Measurements from ENCODE around the gene ZC3H10.

The ZC3H10 gene

GRCh38 chr12:56082382-56082781 is 35.7 kb upstream of the ZC3H10 start:
- H3K36me3 ChIP-seq (ENCODE audit: insufficient read depth, low read depth, low read length), result peaks cover 39% of the 10 kb centered on the region
- H3K9ac ChIP-seq (ENCODE audit: low read depth, low read length), result peak overlapping the region; percentile 85; the same call in 1 of the 2 replicates
- H3K9me3 ChIP-seq (ENCODE audit: insufficient read depth, low read depth, low read length), result no peaks in the 10 kb centered on the region
- H3K27me3 ChIP-seq (ENCODE audit: insufficient read depth, low read length), result peaks cover 6% of the 10 kb centered on the region; the same call in 1 of the 2 replicates
- peak overlapping the region; percentile 29 for H3K27ac ChIP-seq (ENCODE audit: low read length)
- peaks cover 21% of the 10 kb centered on the region for H3K4me1 ChIP-seq (ENCODE audit: insufficient read depth, low read length)
- no peak overlapping the region for H3K4me3 ChIP-seq (ENCODE audit: low read length)

DNA sequence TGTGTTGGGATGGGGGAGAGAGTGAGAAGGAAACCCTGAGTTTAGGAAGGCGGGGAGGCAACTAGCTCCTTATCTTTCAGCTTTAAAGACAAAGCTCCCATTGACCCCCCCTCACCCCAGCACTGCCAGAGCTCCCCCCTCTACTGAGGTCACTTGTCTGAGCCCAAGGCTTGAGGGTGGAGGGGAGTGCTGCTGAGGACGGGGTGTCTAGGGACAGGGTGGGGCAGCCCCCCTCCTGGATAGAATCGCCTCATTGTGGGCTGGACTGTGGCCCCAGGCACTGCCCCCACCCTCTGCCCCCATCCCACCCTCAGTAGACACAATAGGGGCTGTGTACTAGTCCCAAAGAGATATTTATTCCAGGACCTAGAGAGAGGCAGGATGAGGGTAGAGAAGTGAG is 35.1 kb upstream of the ZC3H10 start:
- H3K9ac ChIP-seq (ENCODE audit: low read depth, low read length), result no peak overlapping the region; the same call in 1 of the 2 replicates
- H3K27ac ChIP-seq (ENCODE audit: low read length), result no peak overlapping the region
- no peaks in the 10 kb centered on the region for H3K9me3 ChIP-seq (ENCODE audit: insufficient read depth, low read depth, low read length)
- H3K36me3 ChIP-seq (ENCODE audit: insufficient read depth, low read depth, low read length), result peaks cover 45% of the 10 kb centered on the region
- peaks cover 21% of the 10 kb centered on the region for H3K4me1 ChIP-seq (ENCODE audit: insufficient read depth, low read length)
- no peak overlapping the region for H3K4me3 ChIP-seq (ENCODE audit: low read length)
- H3K27me3 ChIP-seq (ENCODE audit: insufficient read depth, low read length), result peaks cover 6% of the 10 kb centered on the region; the same call in 1 of the 2 replicates

DNA sequence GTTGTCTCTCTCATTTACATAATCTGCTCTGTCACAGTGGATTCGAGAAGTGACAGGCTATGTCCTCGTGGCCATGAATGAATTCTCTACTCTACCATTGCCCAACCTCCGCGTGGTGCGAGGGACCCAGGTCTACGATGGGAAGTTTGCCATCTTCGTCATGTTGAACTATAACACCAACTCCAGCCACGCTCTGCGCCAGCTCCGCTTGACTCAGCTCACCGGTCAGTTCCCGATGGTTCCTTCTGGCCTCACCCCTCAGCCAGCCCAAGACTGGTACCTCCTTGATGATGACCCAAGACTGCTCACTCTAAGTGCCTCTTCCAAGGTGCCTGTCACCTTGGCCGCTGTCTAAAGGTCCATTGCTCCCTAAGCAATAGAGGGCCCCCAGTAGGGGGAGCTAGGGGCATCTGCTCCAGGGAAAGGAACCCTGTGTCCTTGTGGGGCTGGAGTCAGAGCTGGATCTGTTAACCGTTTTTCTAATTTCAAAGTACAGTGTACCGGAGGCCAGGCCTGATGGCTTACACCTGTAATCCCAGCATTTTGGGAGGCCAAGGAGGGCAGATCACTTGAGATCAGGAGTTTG is 33.0 kb upstream of the ZC3H10 start:
- Histone ChIP-seq H3K27ac (ENCODE audit: low read length) (no peak overlapping the region), H3K36me3 (ENCODE audit: insufficient read depth, low read depth, low read length) (peaks cover 64% of the 10 kb centered on the region), H3K4me1 (ENCODE audit: insufficient read depth, low read length) (peaks cover 17% of the 10 kb centered on the region), H3K9ac (ENCODE audit: low read depth, low read length) (no peak overlapping the region), H3K4me3 (ENCODE audit: low read length) (no peak overlapping the region), H3K27me3 (ENCODE audit: insufficient read depth, low read length) (peaks cover 6% of the 10 kb centered on the region; the same call in 1 of the 2 replicates), H3K9me3 (ENCODE audit: insufficient read depth, low read depth, low read length) (no peaks in the 10 kb centered on the region)

DNA sequence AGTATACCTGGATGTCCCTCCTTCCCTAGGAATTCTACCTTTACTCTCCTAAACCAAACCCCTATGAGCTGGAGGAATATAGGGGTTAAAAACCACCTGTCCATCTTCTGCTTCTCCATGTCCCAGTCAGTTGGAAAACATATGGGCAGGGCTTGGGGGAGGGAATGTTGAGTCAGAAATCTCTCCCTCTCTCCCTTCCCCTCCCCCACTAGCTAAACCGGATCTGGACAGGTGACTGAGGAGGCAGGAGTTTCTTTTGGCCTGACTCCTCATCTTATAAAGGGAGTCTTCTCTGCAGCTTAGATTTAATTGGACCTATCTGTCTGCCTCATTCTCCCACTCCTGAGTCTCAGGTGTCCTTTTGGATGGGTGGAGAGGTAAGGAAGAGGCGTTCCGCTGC is 32.0 kb upstream of the ZC3H10 start:
- H3K36me3 ChIP-seq (ENCODE audit: insufficient read depth, low read depth, low read length), result peaks cover 71% of the 10 kb centered on the region
- H3K9ac ChIP-seq (ENCODE audit: low read depth, low read length), result no peak overlapping the region
- peaks cover 16% of the 10 kb centered on the region for H3K4me1 ChIP-seq (ENCODE audit: insufficient read depth, low read length)
- H3K27me3 ChIP-seq (ENCODE audit: insufficient read depth, low read length), result no peaks in the 10 kb centered on the region
- no peaks in the 10 kb centered on the region for H3K9me3 ChIP-seq (ENCODE audit: insufficient read depth, low read depth, low read length)
- H3K27ac ChIP-seq (ENCODE audit: low read length), result no peak overlapping the region
- H3K4me3 ChIP-seq (ENCODE audit: low read length), result no peak overlapping the region

DNA sequence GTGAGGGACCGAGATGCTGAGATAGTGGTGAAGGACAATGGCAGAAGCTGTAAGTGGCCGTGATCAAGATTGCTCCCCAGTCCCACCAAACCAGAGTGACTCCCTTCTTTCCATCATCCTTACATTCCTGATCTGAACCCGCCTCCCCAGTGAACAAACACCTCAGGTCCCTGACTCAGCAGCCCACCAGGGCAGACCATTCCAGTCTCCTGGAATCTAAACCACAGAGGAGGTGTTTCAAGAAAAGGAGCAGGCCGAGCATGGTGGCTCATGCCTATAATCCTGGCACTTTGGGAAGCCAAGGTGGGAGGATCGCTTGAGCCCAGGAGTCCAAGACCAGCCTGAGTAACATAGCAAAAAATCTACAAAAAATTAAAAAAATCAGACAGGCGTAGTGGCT is 31.5 kb upstream of the ZC3H10 start:
- peaks cover 10% of the 10 kb centered on the region for H3K4me1 ChIP-seq (ENCODE audit: insufficient read depth, low read length)
- no peaks in the 10 kb centered on the region for H3K9me3 ChIP-seq (ENCODE audit: insufficient read depth, low read depth, low read length)
- peaks cover 74% of the 10 kb centered on the region for H3K36me3 ChIP-seq (ENCODE audit: insufficient read depth, low read depth, low read length)
- H3K27me3 ChIP-seq (ENCODE audit: insufficient read depth, low read length), result no peaks in the 10 kb centered on the region
- H3K9ac ChIP-seq (ENCODE audit: low read depth, low read length), result no peak overlapping the region
- no peak overlapping the region for H3K4me3 ChIP-seq (ENCODE audit: low read length)
- H3K27ac ChIP-seq (ENCODE audit: low read length), result no peak overlapping the region

- Histone ChIP-seq H3K4me1 (ENCODE audit: insufficient read depth, low read length) (peaks cover 4% of the 10 kb centered on the region), H3K27ac (ENCODE audit: low read length) (no peak overlapping the region), H3K27me3 (ENCODE audit: insufficient read depth, low read length) (no peaks in the 10 kb centered on the region), H3K9me3 (ENCODE audit: insufficient read depth, low read depth, low read length) (no peaks in the 10 kb centered on the region), H3K9ac (ENCODE audit: low read depth, low read length) (no peak overlapping the region), H3K36me3 (ENCODE audit: insufficient read depth, low read depth, low read length) (peaks cover 72% of the 10 kb centered on the region), H3K4me3 (ENCODE audit: low read length) (no peak overlapping the region)
Observed at GRCh38 chr12:56087220-56087619, 30.8 kb upstream of the ZC3H10 start.

DNA sequence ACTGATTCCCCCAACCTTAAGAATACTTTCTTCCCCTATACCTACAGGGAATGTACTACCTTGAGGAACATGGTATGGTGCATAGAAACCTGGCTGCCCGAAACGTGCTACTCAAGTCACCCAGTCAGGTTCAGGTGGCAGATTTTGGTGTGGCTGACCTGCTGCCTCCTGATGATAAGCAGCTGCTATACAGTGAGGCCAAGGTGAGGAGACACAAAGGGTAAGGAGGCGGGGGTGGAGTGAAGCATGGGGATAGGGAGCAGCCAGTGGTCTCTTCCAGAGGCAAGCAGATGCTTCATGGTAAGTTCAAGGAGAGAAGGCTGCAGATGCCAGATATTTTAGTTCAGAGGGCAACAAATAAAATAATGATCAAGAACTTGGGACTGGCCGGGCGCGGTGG is 20.3 kb upstream of the ZC3H10 start:
- Histone ChIP-seq H3K9me3 (ENCODE audit: insufficient read depth, low read depth, low read length) (no peaks in the 10 kb centered on the region), H3K4me3 (ENCODE audit: low read length) (no peak overlapping the region), H3K27ac (ENCODE audit: low read length) (no peak overlapping the region), H3K9ac (ENCODE audit: low read depth, low read length) (no peak overlapping the region), H3K36me3 (ENCODE audit: insufficient read depth, low read depth, low read length) (peaks cover 90% of the 10 kb centered on the region), H3K27me3 (ENCODE audit: insufficient read depth, low read length) (no peaks in the 10 kb centered on the region), H3K4me1 (ENCODE audit: insufficient read depth, low read length) (no peaks in the 10 kb centered on the region)

DNA sequence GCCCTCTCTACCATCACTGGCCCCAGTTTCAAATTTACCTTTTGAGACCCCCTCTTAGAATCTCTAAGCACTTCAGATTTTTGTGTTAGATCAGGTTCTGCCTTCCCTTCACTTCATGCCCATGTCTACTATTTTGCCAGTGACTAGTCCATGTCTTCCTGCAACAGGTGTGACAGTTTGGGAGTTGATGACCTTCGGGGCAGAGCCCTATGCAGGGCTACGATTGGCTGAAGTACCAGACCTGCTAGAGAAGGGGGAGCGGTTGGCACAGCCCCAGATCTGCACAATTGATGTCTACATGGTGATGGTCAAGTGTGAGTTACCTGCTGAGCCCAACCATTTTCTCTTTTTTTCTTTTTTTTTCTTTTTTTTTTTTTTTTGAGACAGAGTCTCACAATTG is 19.5 kb upstream of the ZC3H10 start:
- no peak overlapping the region for H3K9ac ChIP-seq (ENCODE audit: low read depth, low read length)
- no peaks in the 10 kb centered on the region for H3K9me3 ChIP-seq (ENCODE audit: insufficient read depth, low read depth, low read length)
- no peaks in the 10 kb centered on the region for H3K4me1 ChIP-seq (ENCODE audit: insufficient read depth, low read length)
- H3K36me3 ChIP-seq (ENCODE audit: insufficient read depth, low read depth, low read length), result peaks cover 81% of the 10 kb centered on the region
- H3K27ac ChIP-seq (ENCODE audit: low read length), result no peak overlapping the region
- H3K4me3 ChIP-seq (ENCODE audit: low read length), result no peak overlapping the region
- H3K27me3 ChIP-seq (ENCODE audit: insufficient read depth, low read length), result no peaks in the 10 kb centered on the region

- no peaks in the 10 kb centered on the region for H3K4me1 ChIP-seq (ENCODE audit: insufficient read depth, low read length)
- H3K9me3 ChIP-seq (ENCODE audit: insufficient read depth, low read depth, low read length), result no peaks in the 10 kb centered on the region
- no peak overlapping the region for H3K4me3 ChIP-seq (ENCODE audit: low read length)
- H3K27ac ChIP-seq (ENCODE audit: low read length), result no peak overlapping the region
- H3K36me3 ChIP-seq (ENCODE audit: insufficient read depth, low read depth, low read length), result peaks cover 71% of the 10 kb centered on the region
- H3K27me3 ChIP-seq (ENCODE audit: insufficient read depth, low read length), result no peaks in the 10 kb centered on the region
- no peak overlapping the region for H3K9ac ChIP-seq (ENCODE audit: low read depth, low read length)
Observed at GRCh38 chr12:56099787-56100186, 18.3 kb upstream of the ZC3H10 start.

DNA sequence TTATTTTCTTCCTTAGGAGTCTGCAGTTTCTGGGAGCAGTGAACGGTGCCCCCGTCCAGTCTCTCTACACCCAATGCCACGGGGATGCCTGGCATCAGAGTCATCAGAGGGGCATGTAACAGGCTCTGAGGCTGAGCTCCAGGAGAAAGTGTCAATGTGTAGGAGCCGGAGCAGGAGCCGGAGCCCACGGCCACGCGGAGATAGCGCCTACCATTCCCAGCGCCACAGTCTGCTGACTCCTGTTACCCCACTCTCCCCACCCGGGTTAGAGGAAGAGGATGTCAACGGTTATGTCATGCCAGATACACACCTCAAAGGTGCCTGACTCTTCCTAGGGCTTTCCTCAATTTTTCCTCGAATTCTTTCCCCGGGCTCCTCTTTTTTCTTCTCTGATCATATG is 17.0 kb upstream of the ZC3H10 start:
- Histone ChIP-seq H3K4me3 (ENCODE audit: low read length) (no peak overlapping the region), H3K27ac (ENCODE audit: low read length) (no peak overlapping the region), H3K9me3 (ENCODE audit: insufficient read depth, low read depth, low read length) (no peaks in the 10 kb centered on the region), H3K9ac (ENCODE audit: low read depth, low read length) (no peak overlapping the region), H3K4me1 (ENCODE audit: insufficient read depth, low read length) (peaks cover 2% of the 10 kb centered on the region), H3K27me3 (ENCODE audit: insufficient read depth, low read length) (no peaks in the 10 kb centered on the region), H3K36me3 (ENCODE audit: insufficient read depth, low read depth, low read length) (peaks cover 60% of the 10 kb centered on the region)

DNA sequence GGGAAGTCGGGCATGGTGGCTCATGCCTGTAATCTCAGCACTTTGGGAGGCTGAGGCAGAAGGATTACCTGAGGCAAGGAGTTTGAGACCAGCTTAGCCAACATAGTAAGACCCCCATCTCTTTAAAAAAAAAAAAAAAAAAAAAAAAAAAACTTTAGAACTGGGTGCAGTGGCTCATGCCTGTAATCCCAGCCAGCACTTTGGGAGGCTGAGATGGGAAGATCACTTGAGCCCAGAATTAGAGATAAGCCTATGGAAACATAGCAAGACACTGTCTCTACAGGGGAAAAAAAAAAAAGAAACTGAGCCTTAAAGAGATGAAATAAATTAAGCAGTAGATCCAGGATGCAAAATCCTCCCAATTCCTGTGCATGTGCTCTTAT is 15.4 kb upstream of the ZC3H10 start:
- H3K36me3 ChIP-seq (ENCODE audit: insufficient read depth, low read depth, low read length), result peaks cover 60% of the 10 kb centered on the region
- H3K27ac ChIP-seq (ENCODE audit: low read length), result no peak overlapping the region
- peaks cover 5% of the 10 kb centered on the region for H3K4me1 ChIP-seq (ENCODE audit: insufficient read depth, low read length)
- H3K9me3 ChIP-seq (ENCODE audit: insufficient read depth, low read depth, low read length), result no peaks in the 10 kb centered on the region
- no peak overlapping the region for H3K9ac ChIP-seq (ENCODE audit: low read depth, low read length)
- no peak overlapping the region for H3K4me3 ChIP-seq (ENCODE audit: low read length)
- H3K27me3 ChIP-seq (ENCODE audit: insufficient read depth, low read length), result no peaks in the 10 kb centered on the region

GRCh38 chr12:56103066-56103711 is 14.9 kb upstream of the ZC3H10 start:
- Histone ChIP-seq H3K9ac (ENCODE audit: low read depth, low read length) (peak overlapping the region; percentile 85), H3K4me1 (ENCODE audit: insufficient read depth, low read length) (peaks cover 5% of the 10 kb centered on the region), H3K36me3 (ENCODE audit: insufficient read depth, low read depth, low read length) (peaks cover 62% of the 10 kb centered on the region), H3K27ac (ENCODE audit: low read length) (peak overlapping the region; percentile 12), H3K4me3 (ENCODE audit: low read length) (peak overlapping the region; percentile 85), H3K9me3 (ENCODE audit: insufficient read depth, low read depth, low read length) (no peaks in the 10 kb centered on the region), H3K27me3 (ENCODE audit: insufficient read depth, low read length) (no peaks in the 10 kb centered on the region)
